Activated T-cell treated with anti-CD3 and anti-CD28 coated beads, Interleukin-2, amount 50 U/mL, for 48 hours (primary cell): ENCODE measurements around the gene NNT.
"Not testable (repeated sequence)": the region's sequence is repeated elsewhere in the genome, so short reads cannot be mapped to it uniquely, and the experiment has no call there.

Experiments
- DNase-seq, 2 experiments: peaks; one replicate each; pipeline ENCODE4 v3.0.0-alpha.2; 2020

NNT gene

DNA sequence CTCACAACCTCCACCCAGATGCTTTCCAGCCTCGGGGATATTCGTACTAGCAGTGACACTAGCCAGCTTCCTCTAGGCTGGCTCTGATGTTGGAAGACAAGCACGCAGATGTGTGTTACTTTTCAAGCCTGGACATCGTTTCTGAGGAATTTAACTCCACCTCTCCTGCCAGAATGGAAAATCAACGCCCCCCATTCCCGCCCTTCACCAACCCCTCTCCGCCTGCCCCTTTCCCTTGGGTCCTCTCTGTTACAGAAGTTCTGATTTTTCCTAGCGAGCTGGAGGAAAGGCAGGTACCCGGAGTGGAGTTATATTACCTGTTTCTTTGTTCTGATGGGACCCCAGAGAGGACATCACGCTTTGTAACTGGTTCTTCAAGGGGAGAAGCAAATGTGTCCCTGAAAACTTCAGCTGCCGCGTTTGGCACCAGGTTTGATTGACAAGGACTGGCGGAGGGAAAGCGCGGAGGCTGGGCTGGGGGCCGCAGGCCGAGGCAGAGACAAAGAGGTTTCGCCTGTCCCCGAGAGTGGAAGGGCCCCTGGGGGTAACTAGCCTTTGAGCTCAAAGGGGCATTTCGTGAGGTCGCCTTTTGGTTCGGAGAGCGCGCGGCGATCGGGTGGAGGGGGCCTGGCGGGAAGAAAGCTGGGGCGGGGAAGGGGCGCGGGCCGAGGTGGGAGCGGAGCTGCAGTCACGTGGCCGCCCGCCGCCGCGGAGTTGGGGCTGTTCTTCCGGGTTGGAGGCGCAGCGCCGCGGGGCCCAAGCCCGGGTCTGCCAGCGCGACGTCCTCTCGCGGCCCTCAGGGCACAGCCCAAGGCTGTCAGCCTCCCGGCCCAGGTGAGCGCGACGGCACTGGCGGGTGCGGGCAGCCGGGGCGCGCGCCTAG lies at the start of gene NNT:
Gene NNT (plus strand): TSS at position 720 of the 883 bp plus-strand sequence. CDS start 6,016 bp downstream, outside the sequence.
- peak; percentile 83 to 87 for DNase-seq

DNA sequence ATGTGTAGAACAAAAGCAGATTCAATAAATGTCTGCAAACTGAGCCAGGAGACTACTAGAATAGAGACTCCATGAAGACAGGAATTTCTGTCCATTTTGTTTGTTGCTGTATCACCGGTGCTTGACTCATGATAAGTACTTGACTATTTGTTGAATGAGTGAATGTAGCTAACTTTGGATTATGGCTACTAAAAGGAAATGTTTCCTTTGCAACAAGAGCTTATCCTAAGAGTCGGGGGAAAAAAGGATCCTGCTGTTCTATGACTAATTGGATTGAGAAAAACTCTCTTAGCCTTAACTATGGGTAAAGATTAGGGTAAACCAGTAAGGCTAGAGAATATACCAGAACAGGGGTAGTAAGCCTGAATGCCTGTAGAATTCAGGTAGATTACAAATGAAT lies 49.6 kb upstream of the NNT start:
- no peak for DNase-seq

DNA sequence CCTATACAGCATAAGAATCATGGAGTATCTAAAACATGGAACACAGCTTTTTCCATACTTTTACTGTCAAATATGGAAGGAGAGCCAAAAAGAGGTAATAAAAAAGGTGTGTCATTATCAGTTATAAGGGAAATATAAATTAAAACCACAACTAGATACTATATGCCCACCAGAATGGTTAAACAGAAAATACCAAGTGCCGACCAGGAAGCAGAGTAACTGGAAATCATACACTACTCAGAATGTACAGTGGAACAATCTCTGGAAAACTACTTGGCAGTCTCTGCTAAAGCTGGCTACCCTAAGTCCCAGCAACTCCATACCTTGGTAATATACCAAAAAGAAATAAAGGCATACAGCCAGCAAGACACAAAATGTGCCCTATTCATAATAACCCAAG lies 48.5 kb upstream of the NNT start:
- DNase-seq, result no peak

DNA sequence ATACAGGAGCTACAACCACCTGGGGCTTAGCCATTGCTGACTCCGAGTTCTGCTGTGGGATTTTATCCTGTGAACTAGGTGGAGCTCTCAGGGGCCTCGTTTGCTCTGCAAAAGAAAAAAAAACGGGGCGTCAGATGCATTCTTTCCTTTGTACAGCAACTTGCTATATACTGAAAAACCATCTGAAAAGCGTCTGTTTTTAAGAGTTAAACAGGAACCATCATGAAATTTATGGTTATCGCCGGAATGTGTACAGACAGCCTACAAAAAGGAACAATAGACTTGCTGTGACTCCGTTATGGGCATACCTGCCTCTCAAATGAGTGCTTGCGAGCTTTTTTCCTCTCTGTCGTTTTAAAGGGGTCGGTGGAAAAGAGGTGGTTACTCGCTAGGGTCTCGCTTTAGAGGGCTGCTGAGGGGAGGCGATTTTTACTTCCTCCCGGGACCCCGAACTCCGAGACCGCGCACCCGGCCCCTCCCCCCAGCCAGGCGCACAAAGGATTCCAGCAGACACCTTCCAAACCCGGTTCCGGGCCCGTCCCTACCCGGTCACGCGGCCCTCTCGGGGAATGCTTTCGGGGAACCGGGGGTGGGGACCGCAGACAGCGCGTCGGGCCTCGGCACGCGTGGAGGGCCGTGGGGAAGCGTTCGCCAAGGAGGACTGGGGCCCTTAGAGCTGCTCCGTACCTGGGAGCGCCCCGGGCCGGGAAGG lies 46.9 kb upstream of the NNT start:
- peak; percentile 20 to 70 for DNase-seq

DNA sequence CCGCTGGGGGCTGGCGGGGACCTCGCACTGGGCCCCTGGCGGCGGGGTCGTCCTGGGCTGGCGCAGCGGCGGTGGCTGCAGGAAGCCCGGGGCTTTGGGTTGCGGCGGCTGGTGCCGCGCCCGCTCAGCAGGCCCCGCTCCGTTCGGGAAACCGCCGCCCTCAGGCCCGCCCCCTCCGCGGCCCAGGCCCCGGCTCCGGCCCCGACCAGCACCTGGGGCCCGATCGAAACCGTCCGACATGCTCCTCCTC lies 46.4 kb upstream of the NNT start:
- DNase-seq, result not testable (repeated sequence)

DNA sequence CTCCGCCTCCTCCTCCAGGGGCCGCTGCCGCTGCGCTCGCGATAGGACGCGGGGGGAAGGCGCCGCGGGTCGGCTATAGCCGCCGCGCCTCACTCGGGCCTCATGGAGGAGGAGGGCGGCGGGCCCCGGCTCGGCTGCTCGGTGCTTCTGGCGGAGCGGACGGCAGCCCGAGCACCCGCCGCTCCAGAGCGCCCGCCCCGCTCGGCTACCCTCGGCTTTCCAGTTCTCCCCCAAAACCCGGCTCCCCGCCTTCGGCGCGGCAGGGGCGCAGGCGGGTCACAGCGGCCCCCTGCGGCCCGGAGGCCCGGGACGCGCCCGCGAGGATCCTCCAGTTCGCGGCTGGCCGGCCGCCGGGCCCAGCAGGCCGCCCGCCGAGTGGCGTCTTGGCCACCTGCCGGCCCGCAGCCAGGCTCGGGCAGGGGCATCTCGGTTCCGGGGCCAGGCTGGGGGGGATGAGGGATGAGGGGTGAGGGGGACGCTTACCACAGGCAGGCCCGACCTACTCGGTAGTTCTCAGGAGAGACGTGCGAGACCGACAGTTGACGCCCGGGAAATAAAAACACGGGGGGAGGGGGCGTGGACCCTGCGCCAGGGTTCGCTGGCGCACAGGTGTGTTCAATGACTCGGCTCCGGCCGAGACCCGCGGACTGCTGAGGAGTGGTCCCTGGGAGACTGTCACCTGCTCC lies 46.0 kb upstream of the NNT start, which contains the start of gene PAIP1:
Gene PAIP1 (minus strand): TSS at position 221 of the 686 bp plus-strand sequence. CDS start 231 bp downstream, outside the sequence.
- peak; percentile 85 to 90 for DNase-seq

DNA sequence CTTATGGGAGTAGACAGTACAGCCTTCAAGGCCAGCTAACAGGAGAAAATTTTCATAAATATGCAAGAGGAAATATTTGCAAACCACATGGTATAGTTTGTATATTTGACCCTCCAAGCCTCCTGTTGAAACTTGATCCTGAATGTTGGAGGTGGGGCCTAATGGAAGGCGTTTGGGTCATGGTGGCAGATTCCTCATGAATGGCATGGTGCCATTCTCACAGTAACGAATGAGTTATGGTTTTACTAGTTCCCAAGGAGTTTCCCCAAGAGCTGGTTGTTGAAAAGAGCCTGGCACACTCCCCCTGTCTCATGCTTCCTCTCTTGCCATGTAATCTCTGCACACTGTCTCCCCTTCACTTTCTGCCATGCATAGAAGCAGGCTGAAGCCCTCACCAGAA lies 42.9 kb upstream of the NNT start:
- DNase-seq, result no peak

DNA sequence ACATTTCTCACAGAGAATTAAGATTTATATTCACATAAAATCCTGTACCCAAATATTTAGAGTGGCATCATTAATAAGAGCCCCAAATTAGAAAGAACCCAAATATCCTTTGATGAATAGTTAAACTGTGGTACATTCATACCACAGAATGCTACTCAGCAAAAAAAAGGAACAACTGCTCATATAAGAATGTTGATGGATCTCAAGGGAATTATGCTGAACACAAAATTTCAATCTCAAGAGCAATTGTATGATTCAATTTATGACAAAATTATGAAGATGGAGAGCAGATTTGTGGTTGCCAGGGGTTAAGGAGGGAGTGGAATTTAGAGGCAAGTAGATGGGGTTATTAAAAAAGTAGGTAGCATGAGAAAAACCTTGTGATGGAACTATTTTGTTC lies 41.6 kb upstream of the NNT start:
- no peak for DNase-seq

DNA sequence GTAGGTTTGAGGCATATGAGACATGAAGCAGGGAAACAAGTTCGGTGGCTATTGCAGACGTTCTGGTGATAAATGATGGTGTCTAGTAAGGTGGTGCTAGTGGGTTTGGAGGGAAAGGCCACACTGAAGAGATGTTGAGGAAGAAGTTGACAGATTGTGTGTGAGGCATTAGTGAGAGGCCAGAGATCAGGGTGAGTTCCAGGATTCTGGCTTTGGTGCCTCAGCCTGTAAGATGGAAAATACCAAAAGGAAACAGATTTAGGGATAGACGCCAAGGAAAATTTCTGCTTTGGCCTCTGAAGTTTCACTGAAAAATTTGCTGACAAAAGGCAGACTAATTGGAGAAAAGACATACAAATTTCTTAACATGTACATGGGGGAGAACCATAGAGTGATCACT lies 39.7 kb upstream of the NNT start:
- no peak for DNase-seq

DNA sequence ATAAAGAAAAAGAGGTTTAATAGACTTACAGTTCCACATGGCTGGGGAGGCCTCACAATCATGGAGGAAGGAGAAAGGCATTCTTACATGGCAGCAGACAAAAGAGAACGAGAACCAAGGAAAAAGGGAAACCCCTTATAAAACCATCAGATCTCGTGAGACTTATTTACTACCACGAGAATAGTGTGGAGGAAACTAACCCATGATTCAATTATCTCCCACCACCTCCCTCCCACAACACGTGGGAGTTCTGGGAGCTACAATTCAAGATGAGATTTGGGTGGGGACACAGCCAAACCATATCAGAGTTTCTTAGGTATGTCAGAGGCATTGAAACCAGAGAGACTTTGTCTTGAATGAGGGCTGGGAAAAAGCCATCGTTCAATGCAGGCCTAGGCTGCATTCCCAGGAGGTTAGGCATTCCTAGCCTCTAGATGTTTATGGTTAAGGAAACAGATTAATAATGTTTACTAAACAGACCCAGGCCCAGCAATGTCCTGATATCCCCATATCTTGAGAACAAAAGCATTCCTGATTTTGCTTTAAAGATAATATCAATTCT lies 38.6 kb upstream of the NNT start:
- DNase-seq, result no peak

DNA sequence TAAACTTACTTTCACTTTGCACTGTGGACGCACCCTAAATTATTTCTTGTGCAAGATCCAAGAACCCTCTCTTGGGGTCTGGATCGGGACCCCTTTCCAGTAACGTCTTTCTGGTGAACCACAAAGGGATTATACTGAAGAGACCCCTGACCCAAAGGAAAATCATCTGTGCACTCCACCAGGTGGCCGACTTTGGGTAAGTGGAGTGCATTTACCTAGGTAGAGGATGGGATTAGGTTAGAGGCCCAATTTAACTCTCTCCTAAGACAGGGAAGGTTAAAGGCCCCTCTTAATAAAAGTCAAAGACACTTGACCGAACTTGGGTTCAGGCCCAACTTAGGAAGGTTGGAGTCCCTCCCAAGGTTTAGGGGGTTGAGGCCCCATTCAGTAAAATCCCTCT lies 37.9 kb upstream of the NNT start:
- DNase-seq, result no peak

DNA sequence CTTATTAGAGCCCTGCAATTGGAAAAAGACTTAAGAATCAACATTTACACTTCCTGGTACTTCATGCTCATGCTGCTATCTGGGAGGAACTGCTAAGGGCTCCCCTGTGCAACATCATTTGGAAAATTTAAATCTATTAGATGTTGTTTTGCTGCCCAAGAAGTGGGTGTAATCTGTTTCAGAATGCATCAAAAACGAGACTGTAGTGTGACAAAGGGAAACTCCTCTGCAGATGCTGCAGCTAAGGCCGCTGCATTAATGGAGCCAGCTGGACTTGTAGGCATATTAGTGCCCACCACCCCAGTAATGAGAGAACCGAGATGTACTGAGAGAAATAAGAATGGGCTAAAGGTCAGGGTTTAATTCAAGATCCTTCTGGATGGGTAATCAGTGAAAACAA lies 35.0 kb upstream of the NNT start:
- no peak for DNase-seq

DNA sequence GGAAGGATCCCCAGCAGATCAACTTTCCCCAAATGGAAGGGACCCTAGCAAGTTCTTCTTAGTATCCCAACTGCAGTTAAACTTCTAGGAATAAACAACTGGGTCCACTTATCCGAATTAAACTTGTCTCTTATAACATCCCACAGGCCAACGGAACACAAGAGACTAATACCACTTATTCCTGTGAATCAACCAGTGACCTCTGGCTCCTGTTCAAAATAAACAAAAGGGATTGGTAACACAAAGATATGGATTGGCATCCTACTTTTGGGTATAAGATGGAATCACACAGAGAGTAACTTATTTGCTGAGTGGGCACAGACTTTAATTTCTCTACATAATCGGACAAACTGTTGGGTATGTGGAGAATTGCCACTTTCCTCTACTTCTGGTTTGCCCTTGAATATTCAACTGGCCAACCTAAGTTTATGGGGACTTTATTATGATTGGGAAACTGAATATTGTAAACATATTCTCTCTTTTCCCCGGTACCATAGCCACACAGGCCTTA lies 33.7 kb upstream of the NNT start:
- no peak for DNase-seq

DNA sequence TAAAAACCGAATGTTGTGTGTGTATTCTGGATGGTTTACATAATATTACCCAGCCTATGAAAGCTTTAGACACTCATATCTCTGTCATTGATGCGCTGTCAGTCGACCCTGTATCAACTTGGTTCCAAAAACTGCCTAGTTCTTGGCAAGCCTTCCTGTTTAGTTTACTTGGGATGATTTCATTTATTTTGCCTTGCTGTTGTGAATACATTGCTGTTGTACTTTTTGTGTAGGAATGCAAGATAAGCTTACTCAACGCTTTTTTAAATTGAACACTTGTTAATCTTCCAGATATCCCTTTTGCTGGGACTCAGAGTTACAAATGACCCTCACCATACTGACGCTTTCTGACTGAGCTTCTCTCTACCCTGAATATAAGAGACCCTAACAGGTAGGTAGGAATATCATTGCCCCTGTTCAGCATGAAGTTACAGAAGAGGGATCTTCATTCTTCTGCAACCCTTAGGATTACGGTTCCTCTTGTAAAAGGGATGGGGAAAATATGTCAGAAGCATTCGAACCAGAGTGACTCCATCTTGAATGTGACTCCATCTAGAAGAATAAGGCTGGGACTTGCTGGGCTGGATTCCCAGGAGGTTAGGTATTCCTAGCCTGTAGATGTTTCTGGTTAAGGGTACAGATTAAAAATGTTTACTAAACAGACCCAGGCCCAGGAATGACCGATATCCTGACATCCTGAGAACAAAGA lies 32.4 kb upstream of the NNT start:
- DNase-seq, result no peak

DNA sequence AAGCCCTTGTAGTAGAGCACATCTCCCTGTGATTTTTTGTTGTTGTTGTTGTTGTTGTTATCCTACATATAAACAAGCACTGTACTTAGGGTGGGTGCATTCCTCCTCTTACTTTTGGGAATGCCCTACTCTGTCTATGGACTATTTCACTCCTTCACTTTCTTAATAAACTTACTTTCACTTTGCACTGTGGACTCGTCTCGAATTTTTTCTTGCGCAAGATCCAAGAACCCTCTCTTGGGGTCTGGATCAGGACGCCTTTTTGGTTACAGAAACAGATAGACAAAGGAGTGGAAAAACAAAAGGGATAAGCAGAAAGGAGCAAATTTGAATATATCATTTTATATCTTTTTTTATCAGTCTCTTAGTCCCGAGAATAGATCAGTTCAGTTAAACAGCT lies 31.7 kb upstream of the NNT start:
- no peak for DNase-seq

DNA sequence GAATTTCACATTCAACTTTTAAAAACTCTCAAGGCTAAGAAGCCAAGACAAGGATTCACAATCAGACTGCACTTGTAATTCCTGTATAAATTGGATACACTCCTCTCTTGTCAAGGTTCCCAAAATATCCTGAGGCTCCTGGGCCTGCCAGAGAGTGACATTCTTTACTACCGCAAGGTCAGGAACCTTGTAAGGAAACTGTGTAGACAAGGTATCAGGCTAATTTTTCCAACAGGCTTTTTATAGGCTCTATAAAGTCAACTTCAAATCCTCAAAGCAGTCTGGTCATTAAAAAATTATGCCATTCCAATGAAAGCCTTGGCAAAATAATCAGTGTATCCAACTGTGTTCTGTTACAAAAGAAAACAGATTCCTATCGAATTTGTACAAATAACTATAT lies 30.6 kb upstream of the NNT start:
- DNase-seq, result no peak

DNA sequence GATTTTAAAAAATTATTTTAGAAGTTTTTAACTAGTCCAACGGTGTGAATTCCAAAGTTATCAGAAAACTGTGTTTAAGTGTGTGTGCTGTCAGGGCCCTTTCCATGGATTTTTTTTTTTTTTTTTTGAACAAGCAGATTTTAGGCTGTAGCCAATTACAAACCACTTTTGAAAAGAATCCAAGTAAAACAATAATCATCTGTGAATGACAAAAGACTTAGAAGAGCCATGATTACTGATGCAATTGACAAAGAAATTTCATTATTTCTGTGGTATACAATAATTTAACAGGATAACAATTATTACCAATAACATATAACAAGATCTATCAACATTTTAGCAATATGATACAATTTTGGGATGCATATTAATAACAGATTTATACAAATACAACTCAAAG lies 29.9 kb upstream of the NNT start:
- DNase-seq, result no peak

DNA sequence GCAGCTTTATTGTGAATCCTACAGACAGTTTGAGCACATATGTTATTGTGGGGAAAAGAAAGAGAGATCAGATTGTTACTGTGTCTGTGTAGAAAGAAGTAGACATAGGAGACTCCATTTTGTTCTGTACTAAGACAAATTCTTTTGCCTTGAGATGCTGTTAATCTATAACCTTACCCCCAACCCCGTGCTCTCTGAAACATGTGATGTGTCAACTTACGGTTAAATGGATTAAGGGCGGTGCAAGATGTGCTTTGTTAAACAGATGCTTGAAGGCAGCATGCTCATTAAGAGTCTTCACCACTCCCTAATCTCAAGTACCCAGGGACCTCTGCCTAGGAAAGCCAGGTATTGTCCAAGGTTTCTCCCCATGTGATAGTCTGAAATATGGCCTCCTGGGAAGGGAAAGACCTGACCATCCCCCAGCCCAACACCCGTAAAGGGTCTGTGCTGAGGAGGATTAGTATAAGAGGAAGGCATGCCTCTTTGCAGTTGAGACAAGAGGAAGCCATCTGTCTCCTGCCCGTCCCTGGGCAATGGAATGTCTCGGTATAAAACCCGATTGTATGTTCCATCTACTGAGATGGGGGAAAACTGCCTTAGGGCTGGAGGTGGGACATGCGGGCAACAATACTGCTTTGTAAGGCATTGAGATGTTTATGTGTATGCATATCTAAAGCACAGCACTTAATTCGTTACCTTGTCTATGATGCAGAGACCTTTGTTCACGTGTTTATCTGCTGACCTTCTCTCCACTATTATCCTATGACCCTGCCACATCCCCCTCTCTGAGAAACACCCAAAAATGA lies 22.4 kb upstream of the NNT start:
- DNase-seq, result not testable (repeated sequence)

DNA sequence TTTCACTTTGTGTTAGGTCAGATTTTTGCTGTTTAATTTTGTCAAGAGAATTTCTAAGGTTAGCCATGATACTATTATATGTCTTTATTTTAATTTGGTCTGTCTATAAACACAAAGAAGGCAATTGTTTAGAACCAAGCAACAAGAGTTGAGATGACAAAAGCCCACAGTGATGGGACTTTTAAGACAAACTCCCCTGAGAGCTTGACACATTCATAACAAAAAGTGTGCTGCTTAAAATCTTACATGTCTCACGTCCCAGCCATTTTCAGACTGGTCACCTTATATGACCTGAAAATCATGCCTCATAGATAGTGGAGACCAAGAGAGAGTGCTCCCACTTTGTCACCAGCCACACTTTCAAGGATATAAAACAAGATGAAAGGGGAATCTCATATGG lies 21.6 kb upstream of the NNT start:
- DNase-seq, result no peak

DNA sequence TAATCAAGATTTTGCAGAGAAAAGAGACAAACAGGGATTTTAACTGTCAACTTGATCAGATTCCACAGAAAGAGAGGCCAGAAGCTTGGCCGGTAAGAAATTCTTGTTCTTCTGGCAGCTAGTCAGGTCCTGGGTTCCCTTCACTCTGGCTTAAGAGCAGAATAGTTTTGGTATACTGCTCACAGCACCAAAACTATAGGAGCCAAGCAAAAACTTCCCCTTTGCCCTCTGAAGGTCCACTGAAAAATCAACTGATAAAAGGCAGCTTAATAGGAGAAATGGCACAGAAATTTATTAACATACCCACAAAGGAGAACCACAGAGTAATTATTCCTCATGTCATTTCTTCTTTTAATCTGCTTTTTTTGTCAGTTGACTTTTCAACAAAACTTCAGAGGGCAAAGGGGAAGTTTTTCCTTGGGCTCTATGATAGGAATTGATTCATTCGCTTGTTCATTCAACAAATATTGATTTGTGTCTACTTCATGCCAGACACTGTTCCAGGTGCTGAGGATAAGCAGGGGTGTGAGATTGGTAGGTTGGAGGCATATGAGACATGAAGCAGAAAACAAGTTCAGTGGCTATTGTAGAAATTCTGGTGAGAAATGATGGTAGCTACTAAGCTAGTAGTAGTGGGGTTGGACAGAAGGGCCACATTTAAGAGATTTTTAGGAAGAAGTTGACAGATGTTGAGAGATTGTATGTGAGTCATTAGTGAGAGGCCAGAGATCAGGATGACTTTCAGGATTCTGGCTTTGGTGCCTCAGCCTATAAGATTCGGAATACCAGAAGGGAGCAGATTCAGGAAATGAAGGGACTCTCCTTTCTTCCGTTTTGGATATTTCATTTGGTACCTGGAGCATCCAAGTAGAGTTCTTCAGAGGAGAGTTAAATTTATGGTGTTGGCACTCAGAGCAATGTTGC lies 20.6 kb upstream of the NNT start:
- DNase-seq, result no peak

DNA sequence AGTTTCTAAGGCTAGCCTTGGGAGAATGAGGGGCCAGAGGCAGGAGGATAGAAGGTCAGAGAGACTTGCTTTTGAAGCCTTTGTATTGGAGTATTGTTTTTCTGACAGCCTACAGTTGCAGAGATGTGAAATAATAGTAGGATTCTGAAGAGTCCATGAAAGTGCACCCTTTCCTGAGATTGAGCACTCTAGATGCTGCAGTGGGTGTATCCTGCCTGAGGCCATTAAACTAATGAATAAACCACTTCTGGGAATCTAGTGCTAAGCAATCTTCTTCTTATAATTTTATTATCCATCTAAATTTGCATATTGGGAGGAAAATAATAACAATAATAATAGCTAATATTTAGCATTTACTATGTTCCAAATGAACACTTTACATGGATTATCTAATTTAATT lies 19.3 kb upstream of the NNT start:
- DNase-seq, result no peak
